Mesothelial cell of epicardium (in vitro differentiated cells): Measurements from ENCODE around the gene NMRK2. TPM values are rescaled to one million over a fixed set of nuclear protein-coding genes. Genes with fewer than 3 reads are reported as not detected.
A peak's percentile ranks its signal among the peaks of the same experiment; 100 is the strongest.

Source experiments
- DNase-seq, 2 experiments: peaks; one replicate each; pipeline ENCODE4 v3.0.0; 2021; ENCODE audit warnings: low spot score in 2 of 2; ENCODE audit not compliant: unreplicated experiment in 2 of 2
- H3K27ac Mint-ChIP-seq: 2 replicates; pipeline ENCODE4 v1.8.0; 2021; ENCODE audit warnings: mixed read lengths
- H3K27me3 Mint-ChIP-seq: 2 replicates; pipeline ENCODE4 v1.8.0; 2021; ENCODE audit warnings: low read depth, mixed read lengths
- H3K36me3 Mint-ChIP-seq: 2 replicates; pipeline ENCODE4 v1.8.0; 2021; ENCODE audit warnings: mixed read lengths
- H3K4me1 Mint-ChIP-seq: 2 replicates; pipeline ENCODE4 v1.8.0; 2021; ENCODE audit warnings: mixed read lengths
- H3K4me3 Mint-ChIP-seq: 2 replicates; pipeline ENCODE4 v1.8.0; 2021; ENCODE audit warnings: mild to moderate bottlenecking, moderate library complexity, mixed read lengths
- H3K9me3 Mint-ChIP-seq: 2 replicates; pipeline ENCODE4 v1.8.0; 2021; ENCODE audit warnings: mixed read lengths
- CTCF ChIP-seq: fragments of 200-600 bp; sonication (generic); IDR thresholded peaks from one replicate; pipeline ENCODE4 v1.5.0; 2021; ENCODE audit warnings: antibody characterized with exemption; ENCODE audit not compliant: unreplicated experiment
- total RNA-seq: library from RNA; stranded (reverse); gene quantifications from 3 replicates; pipeline ENCODE4 v1.2.1, GENCODE V29; 2021

The NMRK2 gene
- total RNA-seq, 1 donor from 2014 or later, result not detected

DNA sequence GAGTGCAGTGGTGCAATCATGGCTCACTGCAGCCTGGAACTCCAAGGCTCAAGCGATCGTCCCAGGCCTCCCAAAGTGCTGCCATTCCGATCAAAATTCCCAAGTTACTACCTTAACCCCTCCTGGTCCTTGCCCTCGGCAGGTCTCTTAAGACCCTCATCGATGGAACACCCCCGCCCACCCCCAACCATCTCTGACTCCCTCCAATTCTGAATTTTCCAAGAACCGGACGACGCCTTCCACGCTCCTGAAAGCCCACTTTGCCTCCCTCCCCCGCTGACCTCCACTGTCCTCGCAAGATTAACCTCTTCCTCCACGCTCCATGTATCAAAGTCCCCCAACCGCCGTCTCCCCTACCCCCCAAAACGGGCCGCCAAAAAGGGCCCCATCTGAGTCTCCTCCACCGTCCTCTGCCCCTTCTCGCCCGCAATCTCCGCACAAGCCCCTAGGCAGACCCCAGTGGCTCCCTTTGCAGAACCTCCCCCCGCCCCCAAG, 37.5 kb downstream of the NMRK2 start:
- Mint-ChIP-seq H3K4me3 (peak overlapping the region; percentile 93), H3K27me3 (no peaks in the 10 kb centered on the region), H3K27ac (peak overlapping the region; percentile 99), H3K36me3 (peaks cover 5% of the 10 kb centered on the region), H3K4me1 (peaks cover 26% of the 10 kb centered on the region), H3K9me3 (no peaks in the 10 kb centered on the region)
- TF ChIP-seq CTCF, result no peak
- no peak for DNase-seq

DNA sequence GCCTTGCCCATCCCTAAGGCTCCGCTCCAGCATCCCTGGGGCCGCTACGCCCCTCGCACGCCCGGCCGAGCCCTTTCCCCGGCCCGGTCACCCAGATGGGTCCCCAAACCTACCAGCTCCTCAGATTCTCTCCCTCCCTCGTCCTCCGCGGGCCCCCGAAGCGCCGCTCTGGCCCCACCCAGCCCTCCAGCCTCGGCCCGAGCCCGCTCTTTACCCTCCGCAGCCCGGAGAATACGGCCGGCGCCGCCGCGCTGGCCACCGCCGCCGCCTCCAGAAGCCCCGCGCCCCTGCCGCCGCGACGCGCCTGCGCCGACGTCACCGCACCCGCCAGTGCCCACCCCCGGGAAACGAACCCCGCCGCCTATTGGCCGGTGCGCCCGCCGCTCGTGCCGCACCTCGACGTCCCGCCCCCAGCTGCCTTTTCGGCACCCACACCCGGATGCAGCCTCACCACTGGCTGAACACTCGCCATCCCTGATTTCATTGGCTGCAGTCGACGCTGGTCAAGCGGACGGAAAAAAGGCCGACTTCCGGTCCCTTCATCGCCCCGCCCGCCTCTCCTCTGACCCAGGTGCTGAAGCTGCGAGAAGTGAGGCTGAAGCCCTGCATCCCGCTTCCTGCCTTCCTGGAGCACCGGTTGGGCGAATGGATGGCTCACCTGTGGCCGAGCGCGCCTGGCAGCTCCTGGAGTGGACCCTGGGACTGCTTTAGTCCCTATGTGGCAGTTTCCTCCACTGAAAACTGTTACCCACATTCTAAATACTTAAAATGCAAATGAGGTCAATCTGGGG, 38.1 kb downstream of the NMRK2 start, which contains the start of gene DAPK3:
TSS of gene DAPK3 (minus strand) at position 292 of the 791 bp plus-strand sequence. CDS start 1,364 bp downstream, outside the sequence.
- peak; percentile 98 for DNase-seq
- H3K4me3 Mint-ChIP-seq, result peak within 1 kb of the TSS; percentile 93
- peak within 1 kb of the TSS; percentile 99 for H3K27ac Mint-ChIP-seq
- peaks cover 9% of the 10 kb centered on the region for H3K36me3 Mint-ChIP-seq
- H3K9me3 Mint-ChIP-seq, result no peaks in the 10 kb centered on the region
- H3K4me1 Mint-ChIP-seq, result peaks cover 26% of the 10 kb centered on the region
- no peak for TF ChIP-seq CTCF
- H3K27me3 Mint-ChIP-seq, result no peaks in the 10 kb centered on the region

- no peak overlapping the region for H3K27ac Mint-ChIP-seq
Observed at GRCh38 chr19:3975144-3975543, 42.3 kb downstream of the NMRK2 start.

GRCh38 chr19:3975637-3976087, 42.8 kb downstream of the NMRK2 start:
- Mint-ChIP-seq H3K4me3 (no peak overlapping the region), H3K4me1 (peaks cover 3% of the 10 kb centered on the region), H3K36me3 (peaks cover 17% of the 10 kb centered on the region), H3K27me3 (no peaks in the 10 kb centered on the region), H3K27ac (peak overlapping the region; percentile 66), H3K9me3 (no peaks in the 10 kb centered on the region)
- TF ChIP-seq CTCF, result no peak
- no peak for DNase-seq

More at GRCh38 chr19:3975144-3975543, 42.3 kb downstream of the NMRK2 start:
- H3K4me3 Mint-ChIP-seq, result no peak overlapping the region
- H3K4me1 Mint-ChIP-seq, result peaks cover 3% of the 10 kb centered on the region
- peaks cover 17% of the 10 kb centered on the region for H3K36me3 Mint-ChIP-seq
- H3K27me3 Mint-ChIP-seq, result no peaks in the 10 kb centered on the region
- no peaks in the 10 kb centered on the region for H3K9me3 Mint-ChIP-seq
- DNase-seq, result no peak
- TF ChIP-seq CTCF, result no peak

- Mint-ChIP-seq H3K4me1 (peaks cover 2% of the 10 kb centered on the region), H3K36me3 (peaks cover 20% of the 10 kb centered on the region), H3K27me3 (no peaks in the 10 kb centered on the region), H3K4me3 (no peak overlapping the region), H3K9me3 (no peaks in the 10 kb centered on the region), H3K27ac (no peak overlapping the region)
- TF ChIP-seq CTCF, result no peak
- no peak for DNase-seq
Observed at GRCh38 chr19:3976495-3977241, 43.8 kb downstream of the NMRK2 start.
